Tibial nerve (tissue), 4 donors: ENCODE measurements around the gene MACROH2A2. TPM values are rescaled to one million over a fixed set of nuclear protein-coding genes. Genes with fewer than 3 reads are reported as not detected.

ENCODE experiments used
- DNase-seq, 2 donors: peaks; one replicate each; pipeline ENCODE4 v3.0.0-alpha.2; 2019; ENCODE audit warnings: low spot score in 2 of 2
- H3K27ac ChIP-seq, 4 donors: fragments of 200-600 bp; sonication (generic) in 3 of 4; one replicate each; pipeline ENCODE4 v1.5.1; 2017 to 2019; ENCODE audit warnings: mild to moderate bottlenecking in 1 of 4
- H3K27me3 ChIP-seq, 2 donors: fragments of 200-600 bp; sonication (generic) in 1 of 2; one replicate each; pipeline versions ENCODE4 v1.5.1 to v1.6.0; 2017 to 2019
- H3K36me3 ChIP-seq, 3 donors: fragments of 200-600 bp; sonication (generic); one replicate each; pipeline ENCODE4 v1.5.1; 2018 to 2019
- H3K4me1 ChIP-seq, 4 donors: fragments of 200-600 bp; sonication (generic) in 3 of 4; one replicate each; pipeline ENCODE4 v1.5.1; 2017 to 2019
- H3K4me3 ChIP-seq, 4 donors: fragments of 200-600 bp; sonication (generic) in 3 of 4; one replicate each; pipeline ENCODE4 v1.5.1; 2017 to 2019; ENCODE audit warnings: mild to moderate bottlenecking in 1 of 4, moderate library complexity in 1 of 4
- H3K9me3 ChIP-seq, 4 donors: fragments of 200-600 bp; sonication (generic) in 3 of 4; one replicate each; pipeline ENCODE4 v1.5.1; 2017 to 2019
- EP300 ChIP-seq, 2 donors: sonication (generic); formaldehyde crosslinking; IDR thresholded peaks; one replicate each; pipeline ENCODE4 v1.6.1; 2017; ENCODE audit warnings: antibody characterized with exemption in 2 of 2, mild to moderate bottlenecking in 1 of 2
- POLR2A ChIP-seq, 2 donors: fragments of 450-650 bp; IDR thresholded peaks; one replicate each; pipeline ENCODE4 v1.6.1; 2017; ENCODE audit warnings: antibody characterized with exemption in 2 of 2, mild to moderate bottlenecking in 2 of 2, moderate library complexity in 2 of 2
- whole genome bisulfite sequencing, 2 donors: methylation state at CpG; one replicate each; pipeline ENCODE4 v1.1.5; 2018; 5-methylcytosine and 5-hydroxymethylcytosine counted together
- total RNA-seq, 4 donors: library from RNA; depleted of rRNA; stranded (reverse); fragments of >200 nt; gene quantifications; one replicate each; pipeline ENCODE4 v1.1.0, GENCODE V29; 2016
- TF ChIP-seq, protein P1 (sequence below), 5 experiments: fragments of 200-600 bp in 3 of 5; fragments of 450-650 bp in 2 of 5; sonication (generic) in 3 of 5; IDR thresholded peaks; one replicate each; pipeline ENCODE4 v1.5.1; 2016 to 2019; ENCODE audit warnings: antibody characterized with exemption in 5 of 5, mild to moderate bottlenecking in 3 of 5, moderate library complexity in 2 of 5

The MACROH2A2 gene
- total RNA-seq, 4 donors from 2014 or later, result 4.6 to 11.1 (median 8.9) TPM

DNA sequence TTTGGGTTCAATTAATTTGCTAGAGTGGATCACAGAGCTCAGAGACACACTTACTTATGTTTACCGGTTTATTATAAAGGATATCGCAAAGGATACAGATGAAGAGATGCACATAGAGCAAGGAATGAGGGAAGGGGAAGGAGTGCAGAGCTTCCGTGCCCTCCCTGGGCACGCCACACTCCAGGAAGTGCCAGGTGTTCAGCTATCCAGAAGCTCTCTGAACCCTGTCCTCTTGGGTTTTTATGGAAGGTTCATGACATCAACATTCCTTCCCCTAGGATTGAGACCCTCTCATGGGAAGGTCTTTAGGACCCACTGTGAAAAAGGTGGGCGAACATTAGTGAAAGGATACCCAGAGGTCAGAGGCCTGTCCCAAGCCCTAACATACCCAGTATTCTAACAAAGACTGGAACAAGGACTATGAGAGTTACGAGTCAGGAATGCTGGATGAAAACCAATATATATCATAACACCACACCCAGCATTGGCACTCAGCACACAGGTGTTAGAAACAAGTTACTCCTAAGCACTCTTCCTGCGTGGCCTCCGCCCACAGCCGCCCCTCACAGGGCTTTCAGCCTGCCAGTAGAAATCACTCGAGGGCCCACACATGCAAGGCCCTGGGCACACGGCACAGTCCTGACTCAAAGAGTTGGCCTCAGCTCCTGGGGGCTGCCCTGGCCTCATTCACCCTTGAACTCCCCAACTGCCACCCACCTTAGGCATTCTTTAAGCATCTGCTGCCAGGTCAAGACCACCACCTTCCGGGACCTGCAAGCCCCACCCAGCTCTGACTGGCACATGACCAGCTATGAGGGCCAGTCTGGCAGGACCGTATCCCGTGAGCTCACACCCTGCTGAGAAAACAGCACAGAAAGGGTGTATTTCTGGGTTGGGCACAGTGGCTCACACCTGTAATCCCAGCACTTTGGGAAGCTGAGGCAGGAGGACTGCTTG is 85.6 kb downstream of the MACROH2A2 start:
- WGBS, 2 donors, result 92 to 93% methylated on average over 14 of the region's 14 CpGs
- Histone ChIP-seq H3K9me3 (no peaks in the 10 kb centered on the region), H3K4me1 (peaks cover 0 to 3% (median 1%) of the 10 kb centered on the region in 4 donors), H3K36me3 (peaks cover 0 to 29% (median 0%) of the 10 kb centered on the region in 3 donors), H3K27me3 (no peaks in the 10 kb centered on the region), H3K4me3 (no peak overlapping the region), H3K27ac (no peak overlapping the region)
- DNase-seq, result no peak
- TF ChIP-seq, protein P1, sequence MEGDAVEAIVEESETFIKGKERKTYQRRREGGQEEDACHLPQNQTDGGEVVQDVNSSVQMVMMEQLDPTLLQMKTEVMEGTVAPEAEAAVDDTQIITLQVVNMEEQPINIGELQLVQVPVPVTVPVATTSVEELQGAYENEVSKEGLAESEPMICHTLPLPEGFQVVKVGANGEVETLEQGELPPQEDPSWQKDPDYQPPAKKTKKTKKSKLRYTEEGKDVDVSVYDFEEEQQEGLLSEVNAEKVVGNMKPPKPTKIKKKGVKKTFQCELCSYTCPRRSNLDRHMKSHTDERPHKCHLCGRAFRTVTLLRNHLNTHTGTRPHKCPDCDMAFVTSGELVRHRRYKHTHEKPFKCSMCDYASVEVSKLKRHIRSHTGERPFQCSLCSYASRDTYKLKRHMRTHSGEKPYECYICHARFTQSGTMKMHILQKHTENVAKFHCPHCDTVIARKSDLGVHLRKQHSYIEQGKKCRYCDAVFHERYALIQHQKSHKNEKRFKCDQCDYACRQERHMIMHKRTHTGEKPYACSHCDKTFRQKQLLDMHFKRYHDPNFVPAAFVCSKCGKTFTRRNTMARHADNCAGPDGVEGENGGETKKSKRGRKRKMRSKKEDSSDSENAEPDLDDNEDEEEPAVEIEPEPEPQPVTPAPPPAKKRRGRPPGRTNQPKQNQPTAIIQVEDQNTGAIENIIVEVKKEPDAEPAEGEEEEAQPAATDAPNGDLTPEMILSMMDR (IDR thresholded peaks at IDR 0.05), result no peak
- no peak for TF ChIP-seq EP300 (IDR thresholded peaks at IDR 0.05)
- TF ChIP-seq POLR2A (IDR thresholded peaks at IDR 0.05), result no peak

DNA sequence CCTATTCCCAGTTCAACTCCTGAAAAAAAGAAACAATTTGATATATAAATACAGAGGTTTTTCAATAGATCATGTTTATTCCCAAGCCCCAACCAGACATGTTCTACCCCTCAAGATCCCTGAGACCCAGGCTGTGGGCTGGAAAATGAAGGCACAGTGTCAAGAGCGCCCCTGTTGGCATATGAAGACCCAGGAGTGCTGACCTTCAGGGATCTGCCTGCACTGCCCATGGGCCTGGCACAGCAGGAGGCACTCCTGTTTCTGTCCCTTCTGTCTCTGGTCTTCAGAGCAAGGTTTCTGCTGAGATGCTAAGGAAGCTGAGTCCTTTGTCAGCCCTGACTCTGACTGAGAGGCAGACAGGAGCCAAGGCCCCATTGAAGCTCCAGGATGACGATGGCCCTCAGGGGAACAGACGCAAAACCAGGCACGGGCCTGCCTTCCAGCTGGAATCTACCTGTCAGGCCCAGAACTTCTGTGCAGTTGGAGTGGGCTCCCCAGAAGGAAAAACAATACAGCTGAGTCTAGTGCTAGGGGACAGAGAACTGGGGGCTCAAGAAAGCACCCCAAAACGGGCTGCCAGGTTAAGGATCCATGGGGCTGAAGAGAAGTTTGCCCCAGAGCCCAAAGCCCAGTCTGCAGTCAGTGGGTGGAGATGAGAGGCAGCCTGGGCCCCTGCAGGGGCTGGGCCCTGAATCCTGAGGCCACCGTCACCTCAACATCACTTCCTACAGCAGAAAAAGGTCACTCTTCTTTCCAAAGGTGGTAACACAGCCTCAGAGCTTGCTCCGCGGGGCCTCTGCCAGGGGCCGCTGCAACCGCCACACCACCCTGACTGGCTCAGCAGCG is 86.7 kb downstream of the MACROH2A2 start:
- no peak for TF ChIP-seq POLR2A (IDR thresholded peaks at IDR 0.05)
- WGBS, 2 donors, result 85 to 91% methylated on average over 11 of the region's 11 CpGs

DNA sequence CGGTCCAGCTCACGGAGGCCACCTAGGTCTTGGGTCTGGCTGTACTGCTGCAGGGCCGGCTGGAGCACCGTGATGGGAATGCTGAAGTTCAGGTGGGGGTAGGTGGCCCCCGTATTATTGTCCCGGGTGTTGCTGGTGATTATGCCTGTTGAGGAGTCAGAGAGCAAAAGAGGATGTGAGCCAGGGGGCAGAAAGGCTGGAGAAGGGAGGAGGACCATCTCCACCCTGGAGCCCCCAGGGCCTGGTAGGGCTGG is 87.3 kb downstream of the MACROH2A2 start:
- WGBS, 2 donors, result 91 to 95% methylated on average over 6 of the region's 6 CpGs
- H3K27me3 ChIP-seq, result no peaks in the 10 kb centered on the region
- H3K27ac ChIP-seq, result no peak overlapping the region
- peaks cover 0 to 17% (median 2%) of the 10 kb centered on the region in 4 donors for H3K4me1 ChIP-seq
- TF ChIP-seq EP300 (IDR thresholded peaks at IDR 0.05), result no peak
- TF ChIP-seq, protein P1 (IDR thresholded peaks at IDR 0.05), result no peak
- no peak for TF ChIP-seq POLR2A (IDR thresholded peaks at IDR 0.05)
- DNase-seq, result no peak
- H3K4me3 ChIP-seq, result no peak overlapping the region
- no peaks in the 10 kb centered on the region for H3K9me3 ChIP-seq
- peaks cover 0 to 29% (median 0%) of the 10 kb centered on the region in 3 donors for H3K36me3 ChIP-seq

More for the DNA sequence above, 86.7 kb downstream of the MACROH2A2 start:
- peaks cover 0 to 29% (median 0%) of the 10 kb centered on the region in 3 donors for H3K36me3 ChIP-seq
- no peaks in the 10 kb centered on the region for H3K9me3 ChIP-seq
- peaks cover 0 to 11% (median 0%) of the 10 kb centered on the region in 4 donors for H3K4me1 ChIP-seq
- no peaks in the 10 kb centered on the region for H3K27me3 ChIP-seq
- H3K27ac ChIP-seq, result no peak overlapping the region
- DNase-seq, result no peak
- no peak overlapping the region for H3K4me3 ChIP-seq

DNA sequence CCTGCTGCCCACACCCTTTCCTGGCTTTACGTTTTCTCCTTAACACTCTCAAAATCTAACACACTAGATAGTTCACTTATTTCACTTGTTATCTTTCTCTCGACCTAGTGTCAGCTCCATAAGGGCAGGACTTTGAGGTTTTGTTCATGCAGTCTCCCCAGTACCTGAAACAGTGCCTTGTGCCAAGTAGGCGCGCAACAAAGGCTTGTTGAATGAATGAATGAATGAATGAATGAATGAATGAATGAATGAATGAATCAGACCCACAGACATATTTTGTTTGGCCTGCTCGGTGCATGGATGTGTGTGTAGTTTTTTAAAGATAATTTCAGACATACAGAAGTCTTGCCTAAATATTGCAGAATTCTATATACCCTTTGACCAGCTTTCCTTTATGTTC is 87.7 kb downstream of the MACROH2A2 start:
- TF ChIP-seq POLR2A (IDR thresholded peaks at IDR 0.05), result no peak
- TF ChIP-seq, protein P1 (IDR thresholded peaks at IDR 0.05), result no peak
- no peak for TF ChIP-seq EP300 (IDR thresholded peaks at IDR 0.05)
- Histone ChIP-seq H3K4me1 (peaks cover 0 to 20% (median 6%) of the 10 kb centered on the region in 4 donors), H3K27me3 (no peaks in the 10 kb centered on the region), H3K4me3 (no peak overlapping the region), H3K27ac (no peak overlapping the region), H3K9me3 (no peaks in the 10 kb centered on the region), H3K36me3 (peaks cover 0 to 29% (median 0%) of the 10 kb centered on the region in 3 donors)
- 91 to 96% methylated on average over 5 of the region's 5 CpGs for WGBS, 2 donors
- DNase-seq, result no peak

DNA sequence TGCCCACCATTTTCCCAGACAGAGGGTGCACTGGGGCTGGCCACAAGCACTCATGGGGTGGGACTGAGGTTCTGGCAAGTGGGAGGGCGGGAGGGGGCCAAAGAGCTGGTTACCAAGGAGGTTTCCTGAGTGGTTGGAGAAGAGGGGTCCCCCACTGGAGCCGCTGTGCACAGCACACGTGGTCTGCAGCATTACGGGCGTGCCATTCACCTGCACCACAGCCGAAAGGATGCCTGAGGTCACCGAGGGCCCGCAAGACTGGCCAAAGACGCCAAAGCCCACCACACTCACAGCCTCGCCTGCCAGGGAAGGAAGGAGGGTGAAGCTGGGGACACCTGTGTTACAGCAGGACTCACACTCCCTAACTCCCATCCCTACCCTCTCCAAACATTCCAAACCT is 89.9 kb downstream of the MACROH2A2 start:
- Histone ChIP-seq H3K4me3 (no peak overlapping the region), H3K36me3 (peaks cover 0 to 29% (median 0%) of the 10 kb centered on the region in 3 donors), H3K4me1 (peaks cover 0 to 33% (median 11%) of the 10 kb centered on the region in 4 donors), H3K9me3 (no peaks in the 10 kb centered on the region), H3K27me3 (no peaks in the 10 kb centered on the region), H3K27ac (no peak overlapping the region)
- no peak for TF ChIP-seq EP300 (IDR thresholded peaks at IDR 0.05)
- no peak for TF ChIP-seq POLR2A (IDR thresholded peaks at IDR 0.05)
- TF ChIP-seq, protein P1 (IDR thresholded peaks at IDR 0.05), result no peak
- WGBS, 2 donors, result 88 to 95% methylated on average over 9 to 10 of the region's 10 CpGs
- no peak for DNase-seq
